Activated B cell treated with CpG ODN at 0.5 μM for 24 hours (primary cell): ENCODE measurements around the gene CDC6. TPM values are rescaled to one million over a fixed set of nuclear protein-coding genes. Genes with fewer than 3 reads are reported as not detected.
"Not testable (repeated sequence)": the region's sequence is repeated elsewhere in the genome, so short reads cannot be mapped to it uniquely, and the experiment has no call there.

Experiments
- ATAC-seq: fragments of 200-7000 bp; cut with Tn5 transposase; one replicate; pipeline ENCODE4 v1.10.0; 2021; ENCODE audit warnings: low read depth, mild to moderate bottlenecking, moderate library complexity
- CTCF ChIA-PET: fragments of 350-600 bp; sonication (Branson Sonifier 250); formaldehyde crosslinking; loops from one replicate; lab custom pipeline; 2021; ENCODE audit warnings: antibody characterized with exemption; lab: Charles Lee
- POLR2A ChIA-PET: fragments of 350-600 bp; sonication (Branson Sonifier 250); formaldehyde crosslinking; loops from one replicate; lab custom pipeline; 2021; ENCODE audit warnings: antibody characterized with exemption; lab: Charles Lee
- DNase-seq: peaks from one replicate; pipeline ENCODE4 v3.0.0; 2022
- H3K27ac Mint-ChIP-seq: one replicate; pipeline ENCODE4 v1.8.0; 2020; ENCODE audit warnings: mixed read lengths
- H3K27me3 Mint-ChIP-seq: one replicate; pipeline ENCODE4 v1.8.0; 2021; ENCODE audit warnings: mixed read lengths
- H3K36me3 Mint-ChIP-seq: one replicate; pipeline ENCODE4 v1.8.0; 2021; ENCODE audit warnings: low read depth, mixed read lengths
- H3K4me1 Mint-ChIP-seq: one replicate; pipeline ENCODE4 v1.8.0; 2021; ENCODE audit warnings: mixed read lengths
- H3K4me3 Mint-ChIP-seq: one replicate; pipeline ENCODE4 v1.8.0; 2020; ENCODE audit warnings: mild to moderate bottlenecking, mixed read lengths
- H3K9me3 Mint-ChIP-seq: one replicate; pipeline ENCODE4 v1.8.0; 2020; ENCODE audit warnings: mixed read lengths
- CTCF ChIP-seq: fragments of 200-600 bp; IDR thresholded peaks from one replicate; pipeline ENCODE4 v1.8.0; 2022; ENCODE audit warnings: antibody characterized with exemption, mild to moderate bottlenecking
- intact Hi-C: fragments of 100-400 bp; cut with micrococcal nuclease; formaldehyde crosslinking; loops from one replicate; pipeline ENCODE4 v1.15.1; 2024
- total RNA-seq: library from RNA; stranded (reverse); gene quantifications from 2 replicates; pipeline ENCODE4 v1.2.3, GENCODE V29; 2022

Gene CDC6
- total RNA-seq, 1 donor from 2014 or later: 9.7 TPM

- Mint-ChIP-seq H3K27me3 (no peaks in the 10 kb centered on the region), H3K4me3 (no peak overlapping the region), H3K36me3 (no peaks in the 10 kb centered on the region), H3K9me3 (no peaks in the 10 kb centered on the region), H3K4me1 (peaks cover 7% of the 10 kb centered on the region), H3K27ac (no peak overlapping the region)
- DNase-seq (no peak), ATAC-seq (peak; percentile 83)
- intact Hi-C loops: loop anchor here (1.0 to 2.0 kb wide), 6 partner anchors 11 to 230 kb away; no protein-coding TSS in a partner anchor
- ChIA-PET POLR2A (interaction anchor here (0.7 to 3.6 kb wide), 8 partner anchors 8 to 177 kb away, joined by 3 to 29 read pairs (median 4); no protein-coding TSS in a partner anchor), CTCF (interaction anchor here (0.7 to 17.3 kb wide), 20 partner anchors 9 to 229 kb away, joined by 3 to 466 read pairs (median 6); partner anchors contain the start of genes IGFBP4 and TOP2A)
- no peak for TF ChIP-seq CTCF
Observed at GRCh38 chr17:40303009-40303657, 15.5 kb downstream of the CDC6 start.

- no peak overlapping the region for H3K27ac Mint-ChIP-seq
- no peak for TF ChIP-seq CTCF
- H3K9me3 Mint-ChIP-seq: no peaks in the 10 kb centered on the region
- no peak overlapping the region for H3K4me3 Mint-ChIP-seq
- H3K4me1 Mint-ChIP-seq: peaks cover 7% of the 10 kb centered on the region
- no peaks in the 10 kb centered on the region for H3K36me3 Mint-ChIP-seq
- ChIA-PET POLR2A (interaction anchor here (0.7 to 3.6 kb wide), 7 partner anchors 11 to 86 kb away, joined by 3 to 29 read pairs (median 5); no protein-coding TSS in a partner anchor), CTCF (interaction anchor here (0.8 to 17.3 kb wide), 19 partner anchors 8 to 229 kb away, joined by 3 to 466 read pairs (median 6); partner anchors contain the start of genes IGFBP4 and TOP2A)
- no peak for DNase-seq
- no peaks in the 10 kb centered on the region for H3K27me3 Mint-ChIP-seq
- no peak for ATAC-seq
- intact Hi-C loops: loop anchor here (1.0 to 2.0 kb wide), 6 partner anchors 10 to 229 kb away; no protein-coding TSS in a partner anchor
Observed at GRCh38 chr17:40303708-40304551, 16.3 kb downstream of the CDC6 start.

- H3K4me1 Mint-ChIP-seq, DNase-seq, ATAC-seq, H3K27me3 Mint-ChIP-seq, H3K36me3 Mint-ChIP-seq, H3K4me3 Mint-ChIP-seq, intact Hi-C loops, H3K27ac Mint-ChIP-seq, H3K9me3 Mint-ChIP-seq: not testable (repeated sequence)
- CTCF ChIA-PET: interaction anchor here (0.8 to 17.3 kb wide), 9 partner anchors 13 to 228 kb away, joined by 3 to 466 read pairs (median 6); partner anchors contain the start of genes IGFBP4 and TOP2A
- POLR2A ChIA-PET: interaction anchor here (0.9 to 3.6 kb wide), 3 partner anchors 11 to 86 kb away, joined by 3 to 29 read pairs (median 4); no protein-coding TSS in a partner anchor
Observed at GRCh38 chr17:40304552-40304863, 16.8 kb downstream of the CDC6 start.

- ChIA-PET POLR2A (interaction anchor here (0.7 to 3.6 kb wide), 4 partner anchors 10 to 86 kb away, joined by 3 to 29 read pairs (median 4); no protein-coding TSS in a partner anchor), CTCF (interaction anchor here (1.0 to 17.3 kb wide), 6 partner anchors 24 to 228 kb away, joined by 4 to 466 read pairs (median 18); partner anchors contain the start of genes IGFBP4 and TOP2A)
- H3K27me3 Mint-ChIP-seq, DNase-seq, ATAC-seq, H3K4me1 Mint-ChIP-seq, intact Hi-C loops, H3K4me3 Mint-ChIP-seq, H3K27ac Mint-ChIP-seq, H3K36me3 Mint-ChIP-seq, H3K9me3 Mint-ChIP-seq: not testable (repeated sequence)
Observed at GRCh38 chr17:40304866-40305265, 17.2 kb downstream of the CDC6 start.

- ChIA-PET CTCF (interaction anchor here (1.0 to 17.3 kb wide), 4 partner anchors 9 to 47 kb away, joined by 3 to 466 read pairs (median 8); no protein-coding TSS in a partner anchor), POLR2A (interaction anchor here (0.5 to 1.1 kb wide), 3 partner anchors 35 to 285 kb away, joined by 3 read pairs; partner anchors contain the start of gene TOP2A)
- Mint-ChIP-seq H3K36me3 (no peaks in the 10 kb centered on the region), H3K4me3 (no peak overlapping the region), H3K9me3 (no peaks in the 10 kb centered on the region), H3K4me1 (peaks cover 7% of the 10 kb centered on the region), H3K27me3 (no peaks in the 10 kb centered on the region), H3K27ac (no peak overlapping the region)
- TF ChIP-seq CTCF: no peak
- ATAC-seq: no peak
- DNase-seq: no peak
- intact Hi-C loops: no loop called here
Observed at GRCh38 chr17:40306395-40306794, 18.7 kb downstream of the CDC6 start.
